ENCODE results near the gene TUT7.
"Not testable (repeated sequence)": the region's sequence is repeated elsewhere in the genome, so short reads cannot be mapped to it uniquely, and the experiment has no call there.

TUT7 gene, protein sequence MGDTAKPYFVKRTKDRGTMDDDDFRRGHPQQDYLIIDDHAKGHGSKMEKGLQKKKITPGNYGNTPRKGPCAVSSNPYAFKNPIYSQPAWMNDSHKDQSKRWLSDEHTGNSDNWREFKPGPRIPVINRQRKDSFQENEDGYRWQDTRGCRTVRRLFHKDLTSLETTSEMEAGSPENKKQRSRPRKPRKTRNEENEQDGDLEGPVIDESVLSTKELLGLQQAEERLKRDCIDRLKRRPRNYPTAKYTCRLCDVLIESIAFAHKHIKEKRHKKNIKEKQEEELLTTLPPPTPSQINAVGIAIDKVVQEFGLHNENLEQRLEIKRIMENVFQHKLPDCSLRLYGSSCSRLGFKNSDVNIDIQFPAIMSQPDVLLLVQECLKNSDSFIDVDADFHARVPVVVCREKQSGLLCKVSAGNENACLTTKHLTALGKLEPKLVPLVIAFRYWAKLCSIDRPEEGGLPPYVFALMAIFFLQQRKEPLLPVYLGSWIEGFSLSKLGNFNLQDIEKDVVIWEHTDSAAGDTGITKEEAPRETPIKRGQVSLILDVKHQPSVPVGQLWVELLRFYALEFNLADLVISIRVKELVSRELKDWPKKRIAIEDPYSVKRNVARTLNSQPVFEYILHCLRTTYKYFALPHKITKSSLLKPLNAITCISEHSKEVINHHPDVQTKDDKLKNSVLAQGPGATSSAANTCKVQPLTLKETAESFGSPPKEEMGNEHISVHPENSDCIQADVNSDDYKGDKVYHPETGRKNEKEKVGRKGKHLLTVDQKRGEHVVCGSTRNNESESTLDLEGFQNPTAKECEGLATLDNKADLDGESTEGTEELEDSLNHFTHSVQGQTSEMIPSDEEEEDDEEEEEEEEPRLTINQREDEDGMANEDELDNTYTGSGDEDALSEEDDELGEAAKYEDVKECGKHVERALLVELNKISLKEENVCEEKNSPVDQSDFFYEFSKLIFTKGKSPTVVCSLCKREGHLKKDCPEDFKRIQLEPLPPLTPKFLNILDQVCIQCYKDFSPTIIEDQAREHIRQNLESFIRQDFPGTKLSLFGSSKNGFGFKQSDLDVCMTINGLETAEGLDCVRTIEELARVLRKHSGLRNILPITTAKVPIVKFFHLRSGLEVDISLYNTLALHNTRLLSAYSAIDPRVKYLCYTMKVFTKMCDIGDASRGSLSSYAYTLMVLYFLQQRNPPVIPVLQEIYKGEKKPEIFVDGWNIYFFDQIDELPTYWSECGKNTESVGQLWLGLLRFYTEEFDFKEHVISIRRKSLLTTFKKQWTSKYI (N-terminal part only)

DNA sequence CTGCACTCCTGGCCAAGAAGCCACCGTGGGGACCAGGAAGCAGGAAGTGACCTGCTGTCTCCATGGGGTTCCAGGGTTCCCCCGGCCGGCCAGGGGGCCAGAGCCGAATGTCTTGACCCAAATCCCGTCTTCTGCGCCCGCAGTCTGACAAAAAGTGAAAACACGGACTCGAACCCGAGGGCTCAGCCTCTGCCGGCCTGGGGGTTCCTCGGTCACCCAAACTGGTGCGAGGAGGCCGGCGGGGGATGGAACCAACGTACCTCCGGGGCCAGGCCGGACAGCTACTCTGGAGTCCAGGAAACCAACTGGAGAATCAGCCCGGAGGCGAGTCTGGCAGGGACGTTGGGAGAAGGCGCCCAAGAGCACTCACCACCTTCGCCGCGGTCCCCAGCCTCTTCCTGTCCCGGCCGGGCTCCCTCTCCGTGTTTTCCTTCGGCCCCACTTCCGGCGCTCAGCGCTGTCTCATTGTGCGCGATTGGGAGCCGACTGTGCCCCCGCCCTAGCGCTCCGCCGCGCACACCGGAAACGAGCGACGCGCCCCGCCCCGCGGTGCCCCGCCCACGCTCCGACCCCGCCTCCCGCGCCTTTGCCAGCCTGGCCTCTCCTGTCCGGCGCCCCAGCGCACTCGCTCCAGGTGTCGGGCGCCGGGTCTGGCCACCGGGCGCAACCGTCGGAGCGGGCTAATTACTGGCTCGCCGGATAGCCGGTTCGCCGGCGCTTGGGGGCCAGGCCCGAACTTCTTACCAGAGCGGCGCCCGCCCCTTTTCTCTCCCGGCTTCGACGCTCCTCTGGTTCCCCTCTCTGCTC, at the start of gene TUT7:
TSS of gene TUT7 (minus strand) at position 400 of the 807 bp plus-strand sequence. CDS start 1,211 bp downstream, outside the sequence.
- TF ChIP-seq, protein P1, sequence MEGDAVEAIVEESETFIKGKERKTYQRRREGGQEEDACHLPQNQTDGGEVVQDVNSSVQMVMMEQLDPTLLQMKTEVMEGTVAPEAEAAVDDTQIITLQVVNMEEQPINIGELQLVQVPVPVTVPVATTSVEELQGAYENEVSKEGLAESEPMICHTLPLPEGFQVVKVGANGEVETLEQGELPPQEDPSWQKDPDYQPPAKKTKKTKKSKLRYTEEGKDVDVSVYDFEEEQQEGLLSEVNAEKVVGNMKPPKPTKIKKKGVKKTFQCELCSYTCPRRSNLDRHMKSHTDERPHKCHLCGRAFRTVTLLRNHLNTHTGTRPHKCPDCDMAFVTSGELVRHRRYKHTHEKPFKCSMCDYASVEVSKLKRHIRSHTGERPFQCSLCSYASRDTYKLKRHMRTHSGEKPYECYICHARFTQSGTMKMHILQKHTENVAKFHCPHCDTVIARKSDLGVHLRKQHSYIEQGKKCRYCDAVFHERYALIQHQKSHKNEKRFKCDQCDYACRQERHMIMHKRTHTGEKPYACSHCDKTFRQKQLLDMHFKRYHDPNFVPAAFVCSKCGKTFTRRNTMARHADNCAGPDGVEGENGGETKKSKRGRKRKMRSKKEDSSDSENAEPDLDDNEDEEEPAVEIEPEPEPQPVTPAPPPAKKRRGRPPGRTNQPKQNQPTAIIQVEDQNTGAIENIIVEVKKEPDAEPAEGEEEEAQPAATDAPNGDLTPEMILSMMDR (IDR thresholded peaks at IDR 0.05; ENCODE audit: low read depth, low read length): no peak
- peak; percentile 96 for DNase-seq
- Histone ChIP-seq H3K27ac (peak within 1 kb of the TSS; percentile 88), H3K9me3 (ENCODE audit: severe bottlenecking) (no peaks in the 10 kb centered on the region), H3K36me3 (peaks cover 12% of the 10 kb centered on the region), H3K27me3 (ENCODE audit: insufficient read depth, low read depth, severe bottlenecking) (no peaks in the 10 kb centered on the region), H3K4me3 (ENCODE audit: low read depth, low read length) (peak within 1 kb of the TSS; percentile 88)

DNA sequence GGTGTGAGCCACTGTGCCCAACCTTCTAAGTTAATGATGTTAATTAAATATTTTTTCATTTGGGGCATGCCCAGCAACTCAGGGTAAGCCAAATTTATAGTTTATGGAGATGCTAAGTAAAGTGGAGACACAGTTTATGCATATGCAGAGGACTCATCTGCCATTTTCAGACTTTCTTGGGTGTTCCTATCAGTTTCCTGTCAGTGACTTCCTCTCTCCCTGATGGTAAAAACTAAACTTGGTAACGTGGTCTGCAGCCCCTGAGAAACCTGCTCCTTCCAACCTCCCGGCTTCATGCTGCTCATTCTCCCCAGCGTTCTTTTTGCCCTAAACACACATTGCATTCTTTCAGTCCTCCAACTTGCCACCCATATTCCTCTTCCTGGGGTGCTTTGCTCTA, 48.4 kb upstream of the TUT7 start:
- Histone ChIP-seq H3K9me3 (ENCODE audit: severe bottlenecking) (no peaks in the 10 kb centered on the region), H3K36me3 (no peaks in the 10 kb centered on the region), H3K4me3 (ENCODE audit: low read depth, low read length) (no peak overlapping the region), H3K27me3 (ENCODE audit: insufficient read depth, low read depth, severe bottlenecking) (peaks cover 66% of the 10 kb centered on the region), H3K27ac (no peak overlapping the region)
- no peak for DNase-seq
- TF ChIP-seq, protein P1 (IDR thresholded peaks at IDR 0.05; ENCODE audit: low read depth, low read length): no peak

DNA sequence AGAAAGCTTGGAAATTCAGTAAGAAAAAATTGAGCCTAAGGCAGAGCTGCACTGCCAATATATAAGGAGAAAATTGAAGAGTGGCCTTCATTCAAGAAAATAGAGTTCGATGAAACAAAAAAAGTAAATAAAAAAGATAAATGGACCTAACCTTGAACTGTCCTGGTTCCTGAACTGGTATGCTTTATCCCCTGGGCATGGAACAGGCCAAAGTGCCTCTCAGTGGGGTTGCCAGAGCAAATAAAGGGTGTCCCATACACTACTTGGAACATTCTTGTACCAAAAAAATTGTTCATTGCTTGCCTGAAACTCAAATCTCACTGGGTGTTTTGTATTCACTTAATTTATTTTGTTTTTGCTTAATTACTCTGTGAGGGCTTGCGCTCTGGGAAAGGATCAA, 42.2 kb upstream of the TUT7 start:
- no peak overlapping the region for H3K4me3 ChIP-seq (ENCODE audit: low read depth, low read length)
- DNase-seq: no peak
- H3K9me3 ChIP-seq (ENCODE audit: severe bottlenecking): peaks cover 5% of the 10 kb centered on the region
- TF ChIP-seq, protein P1 (IDR thresholded peaks at IDR 0.05; ENCODE audit: low read depth, low read length): no peak
- peaks cover 34% of the 10 kb centered on the region for H3K27me3 ChIP-seq (ENCODE audit: insufficient read depth, low read depth, severe bottlenecking)
- H3K27ac ChIP-seq: no peak overlapping the region
- no peaks in the 10 kb centered on the region for H3K36me3 ChIP-seq

DNA sequence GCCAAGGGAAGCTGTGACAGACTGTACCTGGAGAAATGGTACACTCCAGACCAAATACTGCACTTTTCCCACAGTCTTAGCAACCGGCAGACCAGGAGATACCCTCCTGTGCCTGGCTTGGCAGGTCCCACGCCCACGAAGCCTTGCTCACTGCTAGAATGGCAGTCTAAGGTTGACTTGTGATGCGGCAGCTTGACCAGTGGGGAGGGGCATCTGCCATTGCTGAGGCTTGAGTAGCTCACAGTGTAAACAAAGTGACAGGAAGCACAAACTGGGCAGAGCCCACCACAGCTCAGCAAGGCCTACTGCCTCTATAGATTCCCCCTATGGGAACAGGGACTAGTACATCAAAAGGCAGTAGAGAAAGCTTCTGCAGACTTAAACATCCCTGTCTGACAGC, 36.0 kb upstream of the TUT7 start:
- not testable (repeated sequence) for H3K4me3 ChIP-seq (ENCODE audit: low read depth, low read length); H3K9me3 ChIP-seq (ENCODE audit: severe bottlenecking); H3K27ac ChIP-seq; H3K36me3 ChIP-seq; DNase-seq
- H3K27me3 ChIP-seq (ENCODE audit: insufficient read depth, low read depth, severe bottlenecking): peaks cover 33% of the 10 kb centered on the region

DNA sequence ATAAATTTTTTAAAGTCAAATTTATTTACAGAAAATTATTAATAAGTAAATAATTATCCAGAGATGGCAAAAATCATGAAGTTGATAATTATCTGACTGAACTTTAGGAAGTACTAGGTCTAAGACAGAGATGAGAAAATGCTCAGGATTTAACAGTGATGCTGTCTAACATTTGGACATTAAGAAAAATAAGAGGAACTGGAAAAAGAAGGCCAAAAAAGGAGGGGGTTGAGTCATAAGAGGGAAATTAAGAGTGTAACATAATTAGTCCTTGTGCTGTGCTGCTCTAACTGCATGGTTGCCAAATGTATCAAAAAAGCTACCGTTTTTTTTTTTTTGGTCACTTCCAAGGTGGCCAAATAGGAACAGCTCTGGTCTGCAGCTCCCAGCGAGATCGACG, 35.4 kb upstream of the TUT7 start:
- Histone ChIP-seq H3K36me3 (no peaks in the 10 kb centered on the region), H3K27ac (no peak overlapping the region), H3K27me3 (ENCODE audit: insufficient read depth, low read depth, severe bottlenecking) (peaks cover 36% of the 10 kb centered on the region), H3K4me3 (ENCODE audit: low read depth, low read length) (no peak overlapping the region), H3K9me3 (ENCODE audit: severe bottlenecking) (peaks cover 4% of the 10 kb centered on the region)
- DNase-seq: no peak
- TF ChIP-seq, protein P1 (IDR thresholded peaks at IDR 0.05; ENCODE audit: low read depth, low read length): no peak
